ENCODE results near the gene RAD52. TPM values are rescaled to one million over a fixed set of nuclear protein-coding genes. Genes with fewer than 3 reads are reported as not detected.

The RAD52 gene
- total RNA-seq, 1 experiment from 2014 or later, result 15.3 TPM

- no peak overlapping the region for H2BK12ac ChIP-seq (ENCODE audit: insufficient read length, low read depth, low read length)
Measured at GRCh38 chr12:915090-915489, 34.4 kb downstream of the RAD52 start.

More at GRCh38 chr12:915090-915489, 34.4 kb downstream of the RAD52 start:
- H3K27ac Mint-ChIP-seq, result peak overlapping the region; percentile 73 to 95 (median 94); a peak in 6 of 7 replicates
- H3K36me3 Mint-ChIP-seq (ENCODE audit: insufficient read depth in 1 of 3, low read depth in 3 of 3), result peaks cover 43 to 76% (median 70%) of the 10 kb centered on the region in 3 experiments
- H3K4me3 Mint-ChIP-seq, result peak overlapping the region in 1 of 2 experiments; percentile 3; a peak in 1 of 5 replicates
- H3K9me3 Mint-ChIP-seq, result no peaks in the 10 kb centered on the region; a peak in 2 of 5 replicates
- no peaks in the 10 kb centered on the region for H3K27me3 Mint-ChIP-seq (ENCODE audit: low read depth)
- H4K5ac ChIP-seq (ENCODE audit: insufficient read length, low read depth, low read length), result no peak overlapping the region
- no peaks in the 10 kb centered on the region for H3K9me3 ChIP-seq (ENCODE audit: control insufficient read depth, low read depth, low read length)
- H2BK20ac ChIP-seq (ENCODE audit: low read depth, low read length, poor library complexity, severe bottlenecking), result no peak overlapping the region
- H3K14ac ChIP-seq (ENCODE audit: insufficient read depth, low read length), result no peak overlapping the region
- H4K20me1 ChIP-seq (ENCODE audit: control insufficient read depth, insufficient read depth, insufficient read length), result no peaks in the 10 kb centered on the region
- H3T11ph ChIP-seq (ENCODE audit: low read length), result no peak overlapping the region
- no peak overlapping the region for H2AFZ ChIP-seq (ENCODE audit: low read length)
- H3K56ac ChIP-seq (ENCODE audit: insufficient read length, low read depth, low read length), result no peak overlapping the region
- WGBS (ENCODE audit: extremely low coverage, insufficient read length, low lambda C conversion rate), result no CpG with 5 or more reads among the region's 5 CpGs
- H3K18ac ChIP-seq (ENCODE audit: insufficient read length, low read depth, low read length), result no peak overlapping the region
- no peaks in the 10 kb centered on the region for H3K79me1 ChIP-seq (ENCODE audit: insufficient read depth, low read depth, low read length, poor library complexity, severe bottlenecking)
- H2BK5ac ChIP-seq (ENCODE audit: insufficient read length, low read length), result no peak overlapping the region
- peak; percentile 45 for DNase-seq
- H3K27ac ChIP-seq (ENCODE audit: insufficient read length, low read depth, low read length), result peak overlapping the region; percentile 66
- H2BK120ac ChIP-seq (ENCODE audit: low read depth, low read length, poor library complexity, severe bottlenecking), result no peak overlapping the region
- no peak overlapping the region for H3K4ac ChIP-seq (ENCODE audit: low read depth, low read length)
- H2AK5ac ChIP-seq (ENCODE audit: insufficient read length, low read length), result no peak overlapping the region
- no peak overlapping the region for H3K9ac ChIP-seq (ENCODE audit: extremely low read depth, insufficient read length, low read length)
- TF ChIP-seq, protein P1, sequence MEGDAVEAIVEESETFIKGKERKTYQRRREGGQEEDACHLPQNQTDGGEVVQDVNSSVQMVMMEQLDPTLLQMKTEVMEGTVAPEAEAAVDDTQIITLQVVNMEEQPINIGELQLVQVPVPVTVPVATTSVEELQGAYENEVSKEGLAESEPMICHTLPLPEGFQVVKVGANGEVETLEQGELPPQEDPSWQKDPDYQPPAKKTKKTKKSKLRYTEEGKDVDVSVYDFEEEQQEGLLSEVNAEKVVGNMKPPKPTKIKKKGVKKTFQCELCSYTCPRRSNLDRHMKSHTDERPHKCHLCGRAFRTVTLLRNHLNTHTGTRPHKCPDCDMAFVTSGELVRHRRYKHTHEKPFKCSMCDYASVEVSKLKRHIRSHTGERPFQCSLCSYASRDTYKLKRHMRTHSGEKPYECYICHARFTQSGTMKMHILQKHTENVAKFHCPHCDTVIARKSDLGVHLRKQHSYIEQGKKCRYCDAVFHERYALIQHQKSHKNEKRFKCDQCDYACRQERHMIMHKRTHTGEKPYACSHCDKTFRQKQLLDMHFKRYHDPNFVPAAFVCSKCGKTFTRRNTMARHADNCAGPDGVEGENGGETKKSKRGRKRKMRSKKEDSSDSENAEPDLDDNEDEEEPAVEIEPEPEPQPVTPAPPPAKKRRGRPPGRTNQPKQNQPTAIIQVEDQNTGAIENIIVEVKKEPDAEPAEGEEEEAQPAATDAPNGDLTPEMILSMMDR (conservative IDR thresholded peaks at IDR 0.05), result no peak
- H4K8ac ChIP-seq (replicated peaks; ENCODE audit: insufficient read length, low read depth, low read length), result no peak overlapping the region
- no peak overlapping the region for H3K23ac ChIP-seq (ENCODE audit: insufficient read length, low read depth, low read length)
- no peak overlapping the region for H2BK15ac ChIP-seq (ENCODE audit: low read depth, low read length)
- H3K4me1 ChIP-seq (ENCODE audit: insufficient read depth, low read length), result no peaks in the 10 kb centered on the region; the same call in 1 of the 2 replicates
- H3K23me2 ChIP-seq (ENCODE audit: insufficient read length, low read depth, low read length, poor library complexity, severe bottlenecking), result no peaks in the 10 kb centered on the region
- no peaks in the 10 kb centered on the region for H3K79me2 ChIP-seq (ENCODE audit: insufficient read depth, low read length)
- H3K4me2 ChIP-seq (ENCODE audit: insufficient read depth, insufficient read length, low read length), result no peak overlapping the region
- H3K4me1 Mint-ChIP-seq, result peaks cover 6 to 16% of the 10 kb centered on the region in 2 experiments; a peak in 2 of 4 replicates
- no peak overlapping the region for H4K91ac ChIP-seq (ENCODE audit: insufficient read length, low read depth, low read length)
- H3K27me3 ChIP-seq (ENCODE audit: insufficient read depth, low read length), result no peaks in the 10 kb centered on the region
